IgD-negative memory B cell (primary cell): ENCODE results near the gene LAPTM5. TPM values are rescaled to one million over a fixed set of nuclear protein-coding genes. Genes with fewer than 3 reads are reported as not detected.

Experiments used
- H3K27ac Mint-ChIP-seq, 3 donors: one replicate each; pipeline ENCODE4 v1.8.0; 2020 to 2022; ENCODE audit warnings: mild to moderate bottlenecking in 3 of 3, mixed read lengths in 3 of 3, moderate library complexity in 1 of 3
- H3K27me3 Mint-ChIP-seq: one replicate; pipeline ENCODE4 v1.8.0; 2021; ENCODE audit warnings: mixed read lengths
- H3K36me3 Mint-ChIP-seq: one replicate; pipeline ENCODE4 v1.8.0; 2020; ENCODE audit warnings: mild to moderate bottlenecking, mixed read lengths
- H3K4me1 Mint-ChIP-seq, 3 donors: one replicate each; pipeline ENCODE4 v1.8.0; 2020 to 2022; ENCODE audit warnings: mixed read lengths in 3 of 3, mild to moderate bottlenecking in 1 of 3
- H3K4me3 Mint-ChIP-seq, 4 donors: one replicate each; pipeline ENCODE4 v1.8.0; 2020 to 2022; ENCODE audit warnings: mild to moderate bottlenecking in 4 of 4, mixed read lengths in 4 of 4, moderate library complexity in 3 of 4
- H3K9me3 Mint-ChIP-seq, 3 donors: one replicate each; pipeline ENCODE4 v1.8.0; 2020 to 2021; ENCODE audit warnings: mixed read lengths in 3 of 3, mild to moderate bottlenecking in 1 of 3
- polyA plus RNA-seq: library from polyadenylated mRNA; unstranded; fragments of 300-500 nt; fragmentation: Illumina TruSeq; gene quantifications from one replicate; pipeline ENCODE4 v1.2.3, GENCODE V29; 2021

The LAPTM5 gene
- polyA plus RNA-seq, 1 donor from 2014 or later, result 1,002 TPM

- peaks cover 4 to 6% (median 5%) of the 10 kb centered on the region in 3 donors for H3K4me1 Mint-ChIP-seq
- peaks cover 2 to 5% (median 2%) of the 10 kb centered on the region in 3 donors for H3K9me3 Mint-ChIP-seq
- no peak overlapping the region for H3K4me3 Mint-ChIP-seq
- peaks cover 11% of the 10 kb centered on the region for H3K27me3 Mint-ChIP-seq
- no peaks in the 10 kb centered on the region for H3K36me3 Mint-ChIP-seq
- H3K27ac Mint-ChIP-seq, result no peak overlapping the region
These were observed 44.3 kb downstream of the LAPTM5 start for GRCh38 chr1:30713311-30713710.

DNA sequence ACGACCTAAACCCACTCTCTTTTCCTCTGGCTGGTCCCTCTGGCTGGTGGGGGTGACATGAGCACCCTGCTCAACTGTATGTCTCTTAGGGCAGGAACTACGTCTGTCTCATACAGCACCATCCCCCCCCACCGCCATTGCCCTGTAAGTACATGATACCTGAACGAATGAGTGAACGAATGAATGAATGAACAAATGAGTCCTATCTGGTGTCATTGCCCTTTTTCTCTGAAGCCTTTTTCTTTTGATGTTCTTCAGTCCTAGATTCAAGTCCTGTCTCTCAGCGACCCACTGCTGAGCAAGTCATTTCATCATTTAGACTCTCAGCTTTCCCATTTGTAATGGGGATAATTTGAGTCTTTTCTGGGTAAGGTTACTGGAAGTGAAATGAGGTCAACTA, 45.0 kb downstream of the LAPTM5 start:
- peaks cover 0 to 4% (median 2%) of the 10 kb centered on the region in 3 donors for H3K4me1 Mint-ChIP-seq
- H3K4me3 Mint-ChIP-seq, result no peak overlapping the region
- peaks cover 12% of the 10 kb centered on the region for H3K27me3 Mint-ChIP-seq
- peaks cover 2% of the 10 kb centered on the region for H3K36me3 Mint-ChIP-seq
- peaks cover 2 to 5% (median 2%) of the 10 kb centered on the region in 3 donors for H3K9me3 Mint-ChIP-seq
- no peak overlapping the region for H3K27ac Mint-ChIP-seq

GRCh38 chr1:30710407-30710806, 47.2 kb downstream of the LAPTM5 start:
- Mint-ChIP-seq H3K27ac (no peak overlapping the region), H3K27me3 (peaks cover 12% of the 10 kb centered on the region), H3K4me1 (peaks cover 0 to 2% (median 2%) of the 10 kb centered on the region in 3 donors), H3K36me3 (peaks cover 2% of the 10 kb centered on the region), H3K4me3 (no peak overlapping the region), H3K9me3 (peaks cover 0 to 2% (median 1%) of the 10 kb centered on the region in 3 donors)

DNA sequence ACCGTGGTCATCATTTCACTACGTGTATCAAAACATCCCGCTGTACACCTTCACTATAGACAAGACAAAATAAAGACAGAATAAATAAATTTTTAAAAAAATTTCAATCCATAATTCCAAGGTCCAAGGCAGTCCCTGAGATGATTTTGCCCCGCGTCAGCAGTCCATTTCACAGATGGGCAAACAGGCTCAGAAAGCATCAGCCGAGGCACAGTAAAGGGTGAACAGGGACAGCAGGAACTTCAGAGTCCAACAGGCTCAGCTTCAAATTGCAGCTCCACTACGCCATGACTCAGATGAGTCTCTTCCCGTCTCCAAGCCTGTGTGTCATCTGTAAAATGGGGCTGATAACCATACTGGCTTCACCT, 49.2 kb downstream of the LAPTM5 start:
- H3K9me3 Mint-ChIP-seq, result peaks cover 0 to 2% (median 0%) of the 10 kb centered on the region in 3 donors
- H3K36me3 Mint-ChIP-seq, result peaks cover 2% of the 10 kb centered on the region
- no peak overlapping the region for H3K27ac Mint-ChIP-seq
- H3K4me1 Mint-ChIP-seq, result peaks cover 0 to 2% (median 2%) of the 10 kb centered on the region in 3 donors
- H3K4me3 Mint-ChIP-seq, result no peak overlapping the region
- H3K27me3 Mint-ChIP-seq, result peaks cover 12% of the 10 kb centered on the region

DNA sequence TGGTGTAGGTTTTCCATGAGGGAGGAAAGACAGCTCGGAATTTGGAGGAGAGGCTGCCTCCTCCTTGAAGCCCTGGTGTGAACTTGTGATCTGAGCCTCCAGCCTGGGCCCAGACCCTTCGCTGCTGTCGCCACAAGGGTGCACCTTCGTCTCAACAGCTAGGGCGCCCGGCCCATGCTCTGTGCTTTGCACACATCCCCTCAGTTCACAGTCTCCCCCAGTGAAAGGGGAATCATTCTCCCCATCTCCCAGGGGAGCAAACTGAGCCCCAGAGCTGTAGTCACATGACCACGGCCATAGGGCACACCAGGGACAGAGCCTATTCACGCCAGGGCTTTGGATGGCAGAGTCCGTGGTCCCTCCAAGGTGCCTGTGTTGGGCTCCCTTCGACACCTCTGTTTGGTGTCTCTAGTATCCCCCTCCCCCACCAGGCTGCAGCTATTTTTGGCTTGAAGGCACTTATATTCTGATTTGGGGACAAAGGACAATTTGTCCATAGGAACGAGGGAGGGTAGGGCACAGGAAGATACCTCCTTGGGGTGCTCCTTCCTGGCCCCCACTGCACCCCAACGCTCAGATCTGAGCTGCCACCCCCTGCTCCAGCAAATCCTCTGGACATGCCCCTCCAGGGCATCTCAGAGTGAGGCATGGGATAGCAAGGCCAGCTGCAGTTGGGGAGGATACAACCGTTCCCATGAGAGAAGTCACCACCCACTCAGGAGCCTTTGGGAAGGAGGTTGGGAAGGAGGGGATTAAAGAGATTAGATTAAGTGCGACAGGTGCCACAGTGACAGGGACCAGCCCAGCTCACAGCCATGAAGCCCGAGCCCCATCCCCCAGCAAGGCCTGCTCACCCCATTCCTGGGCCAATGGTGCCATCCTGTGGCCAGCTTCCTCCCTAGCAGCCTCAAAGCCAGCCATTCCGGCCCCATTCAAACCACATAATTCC, 49.9 kb downstream of the LAPTM5 start:
- Mint-ChIP-seq H3K9me3 (peaks cover 0 to 2% (median 0%) of the 10 kb centered on the region in 3 donors), H3K27ac (no peak overlapping the region), H3K4me3 (no peak overlapping the region), H3K4me1 (peaks cover 0 to 2% (median 2%) of the 10 kb centered on the region in 3 donors), H3K27me3 (peaks cover 10% of the 10 kb centered on the region), H3K36me3 (peaks cover 2% of the 10 kb centered on the region)

DNA sequence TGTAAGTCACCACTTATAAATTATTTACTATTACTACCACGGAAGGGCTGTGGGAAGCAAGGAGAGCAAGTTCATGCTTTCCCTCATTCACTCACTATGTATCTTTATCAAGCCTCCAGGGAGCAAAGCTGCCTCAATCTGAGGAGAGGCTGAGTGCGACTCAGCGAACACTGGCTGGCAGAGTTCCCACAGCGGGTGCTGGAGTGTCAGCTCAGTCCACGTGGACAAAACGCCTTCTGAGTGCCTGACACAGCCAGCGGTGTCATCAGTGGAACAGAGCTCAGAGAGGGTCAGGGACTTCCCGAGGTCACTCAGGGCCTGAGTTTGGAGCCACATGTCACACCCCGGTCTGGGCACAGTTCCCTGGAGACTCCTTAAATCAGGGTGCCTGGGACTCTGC, 51.0 kb downstream of the LAPTM5 start:
- Mint-ChIP-seq H3K27me3 (peaks cover 9% of the 10 kb centered on the region), H3K36me3 (peaks cover 2% of the 10 kb centered on the region), H3K4me3 (no peak overlapping the region), H3K9me3 (peaks cover 0 to 2% (median 0%) of the 10 kb centered on the region in 3 donors), H3K27ac (no peak overlapping the region), H3K4me1 (peaks cover 0 to 2% (median 0%) of the 10 kb centered on the region in 3 donors)

DNA sequence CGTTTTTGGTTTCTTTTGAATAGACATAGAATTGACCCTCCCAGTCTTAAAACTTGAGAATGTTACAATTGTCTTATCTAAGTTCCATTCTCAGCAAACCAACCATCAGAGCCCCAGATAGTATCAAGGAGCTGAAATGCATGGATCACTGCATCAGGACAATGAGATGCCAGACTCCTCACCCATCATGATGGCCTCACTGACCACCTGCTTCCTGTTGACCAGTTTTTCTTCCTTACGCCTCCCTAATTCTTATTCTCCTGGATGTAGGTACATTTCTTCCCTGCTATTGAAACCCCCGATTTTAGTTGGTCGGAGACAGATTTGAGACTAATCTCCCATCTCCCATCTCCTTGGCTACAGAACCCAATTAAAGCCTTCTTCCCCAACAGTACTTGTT, 51.9 kb downstream of the LAPTM5 start:
- no peak overlapping the region for H3K27ac Mint-ChIP-seq
- H3K4me1 Mint-ChIP-seq, result peaks cover 0 to 2% (median 0%) of the 10 kb centered on the region in 3 donors
- no peaks in the 10 kb centered on the region for H3K9me3 Mint-ChIP-seq
- peaks cover 2% of the 10 kb centered on the region for H3K36me3 Mint-ChIP-seq
- H3K4me3 Mint-ChIP-seq, result no peak overlapping the region
- H3K27me3 Mint-ChIP-seq, result peaks cover 9% of the 10 kb centered on the region

DNA sequence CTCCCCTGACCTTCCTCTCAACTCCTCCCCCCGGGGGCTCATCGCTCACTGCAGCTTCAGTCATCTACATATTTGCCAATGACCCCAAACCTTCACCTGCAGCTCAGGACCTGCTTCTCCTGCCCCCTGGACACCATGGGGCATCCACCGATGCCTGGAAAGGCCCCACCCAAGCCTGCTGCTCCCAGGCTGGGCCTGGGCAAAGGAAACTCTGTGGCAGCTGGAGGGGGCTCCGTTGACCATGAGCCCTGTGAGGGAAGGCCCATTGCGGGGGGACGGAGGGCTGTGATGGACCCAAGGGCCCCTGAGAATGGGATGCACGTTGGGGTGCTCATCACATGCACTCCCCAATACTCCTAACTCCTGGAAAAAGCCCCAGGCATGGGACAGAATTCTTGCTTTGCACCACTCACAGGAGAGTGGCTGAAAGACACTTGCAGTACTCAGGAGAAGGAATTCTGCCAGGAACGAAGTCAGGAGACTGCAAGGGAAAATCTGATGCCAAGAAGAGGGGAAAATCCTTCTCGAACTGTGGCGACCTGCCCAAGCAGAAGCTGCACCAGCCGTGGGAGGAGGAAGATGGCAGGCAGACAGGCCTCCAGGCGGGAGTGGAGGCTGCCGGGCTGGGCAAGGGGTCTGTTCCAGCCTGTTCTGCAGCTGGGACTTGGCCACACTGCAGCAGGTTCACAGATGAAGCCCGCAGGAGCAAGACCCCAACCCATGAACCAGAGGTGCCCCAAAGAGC, 52.6 kb downstream of the LAPTM5 start:
- Mint-ChIP-seq H3K27ac (no peak overlapping the region), H3K4me1 (peaks cover 0 to 2% (median 0%) of the 10 kb centered on the region in 3 donors), H3K27me3 (peaks cover 7% of the 10 kb centered on the region), H3K36me3 (peaks cover 2% of the 10 kb centered on the region), H3K9me3 (no peaks in the 10 kb centered on the region), H3K4me3 (no peak overlapping the region)

- Mint-ChIP-seq H3K27me3 (peaks cover 5% of the 10 kb centered on the region), H3K4me1 (peaks cover 0 to 2% (median 0%) of the 10 kb centered on the region in 3 donors), H3K36me3 (peaks cover 2% of the 10 kb centered on the region), H3K9me3 (no peaks in the 10 kb centered on the region), H3K27ac (no peak overlapping the region), H3K4me3 (no peak overlapping the region)
These were observed 53.3 kb downstream of the LAPTM5 start for GRCh38 chr1:30704271-30704670.

- Mint-ChIP-seq H3K27me3 (no peaks in the 10 kb centered on the region), H3K4me3 (no peak overlapping the region), H3K27ac (no peak overlapping the region)
These were observed 54.8 kb downstream of the LAPTM5 start for GRCh38 chr1:30702823-30703222.

GRCh38 chr1:30701258-30701633, 56.3 kb downstream of the LAPTM5 start:
- Mint-ChIP-seq H3K4me1 (no peaks in the 10 kb centered on the region), H3K27ac (no peak overlapping the region), H3K9me3 (no peaks in the 10 kb centered on the region), H3K36me3 (no peaks in the 10 kb centered on the region), H3K27me3 (peaks cover 6% of the 10 kb centered on the region), H3K4me3 (no peak overlapping the region)

More at GRCh38 chr1:30702823-30703222, 54.8 kb downstream of the LAPTM5 start:
- Mint-ChIP-seq H3K9me3 (no peaks in the 10 kb centered on the region), H3K4me1 (no peaks in the 10 kb centered on the region), H3K36me3 (no peaks in the 10 kb centered on the region)

DNA sequence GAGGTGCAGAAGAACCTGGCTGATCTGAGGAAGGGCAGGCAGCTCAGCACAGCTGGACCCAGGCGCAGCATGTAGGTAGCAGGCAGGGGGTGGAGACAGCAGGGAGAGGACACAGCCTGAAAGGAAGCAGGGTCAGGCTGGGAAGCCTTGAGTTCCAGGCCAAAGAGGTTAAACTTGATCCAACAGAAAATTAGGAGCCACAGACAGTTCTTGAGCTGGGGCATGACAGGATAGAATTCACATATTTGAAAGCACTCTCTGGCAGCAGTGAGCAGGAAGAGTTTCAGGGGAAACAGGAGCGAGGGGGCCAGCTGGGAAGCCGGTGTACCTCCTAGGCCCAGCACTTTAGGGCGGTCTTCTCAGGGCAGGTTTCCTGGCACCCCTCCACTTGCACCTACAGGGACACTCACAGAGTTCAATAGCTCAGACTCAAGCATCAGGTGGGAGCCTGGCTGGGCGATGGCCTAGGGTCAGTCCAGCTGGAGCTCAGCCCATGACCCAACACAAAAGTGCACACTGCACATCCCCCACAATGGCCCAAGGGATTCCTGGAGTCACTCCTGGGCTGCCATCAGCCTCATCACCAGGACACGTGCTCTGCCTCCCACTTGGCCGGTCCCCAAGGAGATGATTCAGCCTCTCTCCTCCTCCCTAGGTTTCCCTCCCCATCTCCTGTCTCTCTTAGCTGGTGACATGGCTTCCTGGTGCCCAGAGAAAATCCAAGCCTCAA, 56.9 kb downstream of the LAPTM5 start:
- no peaks in the 10 kb centered on the region for H3K9me3 Mint-ChIP-seq
- peaks cover 9% of the 10 kb centered on the region for H3K27me3 Mint-ChIP-seq
- H3K4me1 Mint-ChIP-seq, result no peaks in the 10 kb centered on the region
- H3K4me3 Mint-ChIP-seq, result no peak overlapping the region
- H3K27ac Mint-ChIP-seq, result no peak overlapping the region
- peaks cover under 1% of the 10 kb centered on the region for H3K36me3 Mint-ChIP-seq

GRCh38 chr1:30699762-30700161, 57.8 kb downstream of the LAPTM5 start:
- peaks cover 0 to 2% (median 0%) of the 10 kb centered on the region in 3 donors for H3K4me1 Mint-ChIP-seq
- H3K36me3 Mint-ChIP-seq, result peaks cover 2% of the 10 kb centered on the region
- H3K27me3 Mint-ChIP-seq, result peaks cover 11% of the 10 kb centered on the region
- H3K27ac Mint-ChIP-seq, result no peak overlapping the region
- no peaks in the 10 kb centered on the region for H3K9me3 Mint-ChIP-seq
- no peak overlapping the region for H3K4me3 Mint-ChIP-seq

- peaks cover 0 to 2% (median 0%) of the 10 kb centered on the region in 3 donors for H3K4me1 Mint-ChIP-seq
- no peak overlapping the region for H3K27ac Mint-ChIP-seq
- H3K4me3 Mint-ChIP-seq, result no peak overlapping the region
- H3K36me3 Mint-ChIP-seq, result peaks cover 2% of the 10 kb centered on the region
- H3K27me3 Mint-ChIP-seq, result peaks cover 11% of the 10 kb centered on the region
- H3K9me3 Mint-ChIP-seq, result no peaks in the 10 kb centered on the region
These were observed 59.1 kb downstream of the LAPTM5 start for GRCh38 chr1:30698401-30698981.
